Measurements from ENCODE around the gene PHYKPL.
"Not testable (repeated sequence)": the region's sequence is repeated elsewhere in the genome, so short reads cannot be mapped to it uniquely, and the experiment has no call there.

Gene PHYKPL

DNA sequence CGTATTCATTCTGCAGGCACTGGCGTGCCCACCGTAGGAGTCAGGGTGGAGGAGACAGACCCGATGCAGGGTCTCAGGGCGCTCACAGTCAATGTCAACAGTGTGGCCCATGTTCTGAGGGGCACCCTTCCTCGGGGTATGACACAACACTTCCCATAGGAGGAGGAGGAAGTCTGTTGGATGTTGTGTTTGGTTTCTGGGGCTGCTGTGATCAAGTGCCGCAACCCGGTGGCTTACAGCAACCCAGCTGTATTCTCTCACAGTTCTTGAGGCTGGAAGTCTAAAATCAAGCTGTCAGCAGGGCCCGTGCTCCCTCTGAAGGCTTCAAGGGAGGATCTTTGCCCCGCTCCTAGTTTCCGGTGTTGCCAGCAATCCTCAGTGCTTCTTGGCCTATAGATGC, 33.9 kb downstream of the PHYKPL start:
- DNase-seq (ENCODE audit: extremely low spot score, insufficient read length, low read depth): no peak
- no peak for FAIRE-seq

DNA sequence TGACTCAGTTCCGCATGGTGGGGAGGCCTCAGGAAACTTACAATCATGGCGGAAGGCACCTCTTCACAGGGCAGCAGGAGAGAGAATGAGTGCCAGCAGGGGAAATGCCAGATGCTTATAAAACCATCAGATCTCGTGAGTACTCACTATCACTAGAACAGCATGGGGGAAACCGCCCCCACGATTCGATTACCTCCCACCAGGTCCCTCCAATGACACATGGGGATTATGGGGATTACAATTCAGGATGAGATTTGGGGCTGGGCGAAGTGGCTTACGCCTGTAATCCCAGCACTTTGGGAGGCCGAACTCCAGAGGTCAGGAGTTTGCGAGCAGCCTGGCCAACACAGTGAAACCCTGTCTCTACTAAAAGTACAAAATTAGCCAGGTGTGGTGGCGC, 34.5 kb downstream of the PHYKPL start:
- not testable (repeated sequence) for FAIRE-seq; DNase-seq (ENCODE audit: extremely low spot score, insufficient read length, low read depth)

DNA sequence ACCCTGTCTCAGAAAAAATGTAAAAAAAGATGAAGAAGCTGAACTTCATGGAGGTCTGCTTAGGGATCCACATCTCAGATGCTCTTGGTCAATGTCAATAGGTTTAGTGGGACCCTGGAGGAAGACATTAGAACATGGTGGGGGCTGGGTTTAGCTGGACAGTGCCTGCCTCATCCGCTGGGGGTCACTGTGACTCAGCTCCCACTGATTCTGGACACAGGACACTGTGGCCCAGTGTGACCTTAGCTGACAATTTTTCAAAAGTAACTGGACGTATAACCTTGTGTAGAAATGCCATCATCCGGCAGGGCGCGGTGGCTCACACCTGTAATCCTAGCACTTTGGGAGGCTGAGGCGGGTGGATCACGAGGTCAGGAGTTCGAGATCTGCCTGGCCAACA, 35.6 kb downstream of the PHYKPL start:
- no peak for FAIRE-seq
- no peak for DNase-seq (ENCODE audit: extremely low spot score, insufficient read length, low read depth)

DNA sequence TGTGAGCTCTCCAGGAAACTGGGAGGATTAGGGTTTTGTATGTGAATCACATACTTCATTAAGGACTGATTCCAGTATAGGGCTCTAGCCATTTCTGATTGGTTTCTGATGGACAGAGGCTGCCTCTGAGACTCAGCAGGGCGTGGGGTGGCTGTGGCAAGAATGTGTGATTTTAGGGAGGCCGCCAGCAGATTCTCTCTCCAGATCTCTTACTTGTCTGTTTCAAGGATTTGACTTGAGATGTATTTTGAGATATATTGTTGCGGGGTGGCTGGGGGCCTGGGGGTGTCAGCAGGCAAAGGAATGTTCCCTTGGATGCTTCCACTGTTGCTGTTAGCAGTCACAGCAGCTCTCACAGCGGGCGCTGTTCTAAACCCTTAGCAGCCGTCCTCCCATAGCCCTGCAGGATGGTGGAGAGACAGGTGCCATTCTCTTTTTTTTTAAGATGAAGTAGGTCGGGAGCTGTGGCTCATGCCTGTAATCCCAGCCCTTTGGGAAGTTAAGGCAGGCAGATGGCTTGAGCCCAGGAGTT, 36.3 kb downstream of the PHYKPL start:
- no peak for FAIRE-seq
- no peak for DNase-seq (ENCODE audit: extremely low spot score, insufficient read length, low read depth)

DNA sequence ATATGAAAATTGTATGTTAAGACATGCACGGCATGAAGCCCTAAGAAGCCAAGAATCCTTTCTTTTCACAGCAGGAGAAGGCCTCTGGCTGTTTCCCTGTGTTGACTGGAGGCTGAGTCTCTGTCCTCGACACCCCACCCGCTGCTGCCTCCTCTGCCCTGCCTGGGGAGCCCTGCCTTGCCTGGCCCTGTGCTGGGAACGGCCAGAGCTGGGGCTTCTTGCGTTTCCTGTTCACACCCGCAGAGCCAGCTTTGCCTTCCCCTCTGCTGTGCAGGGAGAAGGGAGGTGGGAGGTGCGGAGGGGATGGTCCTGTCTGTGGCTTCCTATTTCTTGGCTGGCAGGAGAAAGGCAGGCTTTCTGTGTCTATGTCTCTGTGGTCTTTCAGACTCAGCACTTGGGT, 38.6 kb downstream of the PHYKPL start:
- no peak for DNase-seq (ENCODE audit: extremely low spot score, insufficient read length, low read depth)
- no peak for FAIRE-seq

DNA sequence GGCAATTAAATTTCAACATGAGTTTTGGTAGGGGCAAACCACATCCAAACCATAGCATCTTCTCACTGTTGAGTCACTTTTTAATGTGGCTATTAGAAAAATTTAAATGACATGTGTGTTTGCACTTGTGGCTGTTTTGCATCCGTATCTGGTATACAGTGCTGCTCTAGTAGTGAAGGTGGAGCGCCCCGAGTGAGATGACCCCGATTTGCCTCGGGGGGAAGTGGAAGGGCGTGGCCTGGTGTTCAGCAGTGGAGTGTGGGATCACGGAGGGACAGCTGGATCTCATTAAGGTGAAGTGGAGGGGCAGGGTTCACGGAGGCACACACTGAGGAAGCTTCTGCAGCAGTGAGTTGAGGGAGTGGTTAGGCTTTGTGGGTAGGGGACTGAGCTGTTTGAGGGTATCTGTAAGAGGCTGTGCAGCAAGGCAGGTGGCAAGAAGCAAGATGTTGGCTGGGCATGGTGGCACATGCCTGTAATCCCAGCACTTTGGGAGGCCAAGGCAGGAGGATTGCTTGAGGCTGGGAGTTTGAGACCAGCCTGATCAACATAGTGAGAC, 39.3 kb downstream of the PHYKPL start:
- FAIRE-seq (no peak), DNase-seq (ENCODE audit: extremely low spot score, insufficient read length, low read depth) (no peak)

DNA sequence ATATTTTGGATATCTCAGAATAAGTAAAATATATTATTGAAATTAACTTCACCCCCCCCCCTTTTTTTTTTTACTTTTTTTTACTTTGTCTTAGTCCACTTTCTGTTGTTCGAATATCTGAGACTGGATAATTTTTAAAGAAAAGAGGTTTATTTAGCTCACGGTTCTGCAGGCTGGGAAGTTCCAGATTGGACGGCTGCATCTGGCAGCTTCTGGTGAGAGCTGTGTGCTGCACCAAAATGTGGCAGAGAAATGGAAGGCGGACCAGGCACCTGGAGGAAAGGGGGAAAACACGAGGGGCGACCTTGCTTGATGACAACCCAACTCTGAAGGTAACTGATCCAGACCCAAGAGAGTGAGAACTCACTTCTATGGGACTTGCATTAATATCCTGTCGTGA, 39.8 kb downstream of the PHYKPL start:
- no peak for FAIRE-seq
- DNase-seq (ENCODE audit: extremely low spot score, insufficient read length, low read depth): no peak

DNA sequence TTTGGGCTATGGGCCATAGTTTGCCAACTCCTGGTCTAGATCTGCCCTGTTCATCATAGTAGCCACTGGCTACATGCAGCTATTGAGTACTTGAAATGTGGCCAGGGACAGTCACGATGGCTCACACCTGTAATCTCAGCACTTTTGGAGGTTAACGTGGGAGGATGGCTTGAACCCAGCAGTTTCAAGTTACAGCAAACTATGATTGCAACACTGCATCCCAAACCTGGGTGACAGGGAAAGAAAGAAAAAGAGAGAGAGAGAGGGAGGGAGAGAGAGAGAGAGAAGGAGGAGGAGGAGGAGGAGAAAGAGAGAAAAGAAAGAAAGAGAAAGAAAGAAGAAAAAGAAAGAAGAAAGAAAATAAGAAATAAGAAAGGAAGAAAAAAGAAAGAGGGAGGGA, 40.4 kb downstream of the PHYKPL start:
- no peak for DNase-seq (ENCODE audit: extremely low spot score, insufficient read length, low read depth)

DNA sequence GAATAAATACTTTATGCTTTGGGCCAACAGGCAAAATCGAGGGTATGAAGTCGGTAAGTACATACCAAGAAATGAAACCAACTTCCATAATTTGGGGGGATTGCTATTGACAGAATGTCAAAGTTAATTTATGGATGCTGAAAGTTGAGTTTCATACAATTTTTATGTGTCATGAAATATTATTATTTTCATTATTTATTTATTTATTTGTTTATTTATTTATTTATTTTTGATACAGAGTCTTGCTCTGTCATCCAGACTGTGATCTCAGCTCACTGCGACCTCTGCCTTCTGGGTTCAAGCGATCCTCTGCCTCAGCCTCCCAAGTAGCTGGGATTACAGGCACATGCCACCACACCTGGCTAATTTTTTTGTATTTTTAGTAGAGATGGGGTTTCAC, 40.9 kb downstream of the PHYKPL start:
- FAIRE-seq (no peak), DNase-seq (ENCODE audit: extremely low spot score, insufficient read length, low read depth) (no peak)

More for the DNA sequence above, 40.4 kb downstream of the PHYKPL start:
- no peak for FAIRE-seq

DNA sequence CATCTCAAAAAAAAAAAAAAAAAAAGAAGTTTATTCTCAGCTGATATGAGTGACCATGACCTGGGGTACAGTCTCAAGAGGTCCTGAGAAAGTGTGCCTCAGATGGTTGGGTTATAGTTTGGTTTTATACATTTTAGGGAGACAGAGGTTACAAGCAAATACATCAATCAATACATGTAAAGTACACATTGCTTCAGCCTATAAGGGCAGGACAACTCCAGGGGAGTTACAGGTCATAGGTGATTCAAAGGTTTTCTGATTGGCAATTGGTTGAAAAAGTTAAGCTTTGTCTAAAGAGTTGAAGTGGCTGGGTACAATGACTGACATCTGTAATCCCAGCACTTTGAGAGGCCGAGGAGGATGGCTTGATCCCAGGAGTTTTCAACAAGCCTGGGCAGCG, 43.2 kb downstream of the PHYKPL start:
- FAIRE-seq (no peak), DNase-seq (ENCODE audit: extremely low spot score, insufficient read length, low read depth) (no peak)

DNA sequence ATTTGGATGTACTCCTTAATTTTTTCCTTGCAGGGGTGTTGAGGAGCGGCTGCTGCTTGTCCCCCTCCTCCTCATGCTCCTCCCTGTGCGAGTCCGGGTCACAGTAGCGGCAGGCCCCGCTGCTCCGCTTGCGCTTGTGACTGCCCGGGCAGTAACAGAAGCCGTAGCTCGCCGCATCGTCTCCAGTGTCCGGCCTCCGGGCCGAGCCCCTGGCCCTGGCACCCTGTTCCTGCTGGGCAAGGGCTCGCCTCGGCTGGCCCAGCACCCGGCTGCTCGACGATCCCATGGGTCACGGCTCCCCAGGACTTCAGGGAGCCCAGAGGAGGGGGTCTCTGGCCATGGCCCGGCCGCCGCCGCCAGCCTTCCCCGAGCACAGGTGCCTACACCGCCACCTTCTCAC, 45.6 kb downstream of the PHYKPL start, which contains the start of gene GMCL2:
Gene GMCL2 (minus strand): TSS at position 358 of the 400 bp plus-strand sequence. CDS start 72 bp downstream, at position 286.
- FAIRE-seq: no peak
- no peak for DNase-seq (ENCODE audit: extremely low spot score, insufficient read length, low read depth)

DNA sequence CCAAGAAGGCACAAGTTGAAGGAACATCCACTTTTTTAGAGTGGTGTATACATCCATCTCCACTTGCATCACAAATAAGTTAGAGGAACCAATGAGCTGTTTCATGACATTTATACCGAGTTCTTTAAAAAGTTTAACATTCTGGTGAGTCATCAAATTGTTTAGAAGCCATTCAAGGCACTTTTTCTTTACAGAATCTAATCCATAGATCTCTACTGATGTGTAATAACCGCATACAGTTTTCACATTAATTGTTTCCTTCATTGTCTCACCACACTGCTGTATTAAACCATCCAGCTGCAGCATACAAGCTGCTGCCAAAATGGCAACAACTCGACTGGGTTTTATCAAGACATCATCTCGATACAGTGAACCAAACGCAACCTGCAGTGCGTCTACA, 46.2 kb downstream of the PHYKPL start:
- FAIRE-seq: no peak

DNA sequence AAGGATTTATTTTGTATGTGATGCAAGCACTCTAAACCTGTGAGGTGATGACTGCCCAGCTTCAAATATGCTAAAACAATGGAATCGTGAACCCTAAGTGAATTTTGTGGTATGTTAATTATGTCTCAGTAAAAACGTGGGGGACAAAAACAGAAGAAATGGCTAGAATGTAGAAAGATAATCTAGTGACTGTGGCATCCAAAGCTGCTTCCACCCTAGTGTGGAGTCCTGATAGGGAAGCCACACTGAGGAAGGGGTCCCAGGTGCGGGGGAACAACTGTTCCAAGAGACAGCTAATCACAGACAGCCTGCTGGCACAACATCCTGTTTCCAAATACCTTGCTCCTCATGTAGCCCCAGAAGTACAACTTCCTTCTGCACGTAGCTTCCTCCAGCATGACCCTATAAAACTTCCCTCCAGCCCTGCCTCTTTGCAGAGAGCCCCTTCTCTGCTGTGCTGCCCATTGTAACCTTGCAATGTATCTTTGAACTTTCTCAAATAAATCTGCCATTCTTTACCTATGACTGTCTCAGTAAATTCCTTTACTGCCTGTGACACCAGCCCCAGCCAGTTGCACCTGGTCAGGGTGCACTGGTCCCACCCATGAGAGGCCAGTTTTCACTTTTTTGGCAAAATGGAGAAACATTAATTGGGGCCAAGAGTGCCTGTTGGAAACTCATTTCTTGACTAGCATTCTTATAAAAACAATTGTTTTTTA, 50.3 kb downstream of the PHYKPL start:
- DNase-seq (ENCODE audit: extremely low spot score, insufficient read length, low read depth): no peak
- no peak for FAIRE-seq

More for the DNA sequence above, 46.2 kb downstream of the PHYKPL start:
- no peak for DNase-seq (ENCODE audit: extremely low spot score, insufficient read length, low read depth)

DNA sequence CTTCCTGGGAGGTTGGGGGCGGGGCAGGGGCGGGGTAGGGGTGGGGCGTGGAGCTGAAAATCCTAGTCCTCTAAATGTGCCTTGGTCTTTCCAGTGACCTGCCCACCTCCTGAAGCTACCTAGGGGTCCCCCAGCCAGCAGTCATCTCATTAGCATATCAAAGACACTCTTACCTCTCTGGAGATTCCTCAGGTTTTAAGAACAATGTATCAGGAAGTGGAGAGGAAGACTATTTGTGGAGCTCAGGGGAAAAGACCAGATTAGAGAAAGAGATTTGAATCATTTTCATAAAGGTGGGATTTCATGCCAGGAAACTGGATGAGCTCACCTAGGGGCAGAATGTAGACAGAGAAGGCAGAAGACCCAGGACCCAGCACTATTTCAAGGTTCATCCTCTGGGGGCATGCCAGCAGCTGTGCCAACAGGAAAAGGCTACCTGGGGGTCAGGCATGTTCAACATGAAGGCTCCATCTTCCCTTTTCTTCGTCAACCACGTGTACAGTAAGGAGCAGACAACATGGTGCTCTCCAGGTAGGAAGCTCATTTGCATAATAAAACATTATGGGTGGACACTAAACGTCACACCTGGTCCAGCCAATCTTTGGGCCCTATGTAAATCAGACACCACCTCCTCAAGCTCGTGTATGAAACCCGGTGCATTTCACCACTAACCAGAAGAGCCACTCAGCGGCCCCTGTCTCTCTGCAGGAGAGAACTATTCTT, 52.3 kb downstream of the PHYKPL start:
- no peak for FAIRE-seq
- no peak for DNase-seq (ENCODE audit: extremely low spot score, insufficient read length, low read depth)

DNA sequence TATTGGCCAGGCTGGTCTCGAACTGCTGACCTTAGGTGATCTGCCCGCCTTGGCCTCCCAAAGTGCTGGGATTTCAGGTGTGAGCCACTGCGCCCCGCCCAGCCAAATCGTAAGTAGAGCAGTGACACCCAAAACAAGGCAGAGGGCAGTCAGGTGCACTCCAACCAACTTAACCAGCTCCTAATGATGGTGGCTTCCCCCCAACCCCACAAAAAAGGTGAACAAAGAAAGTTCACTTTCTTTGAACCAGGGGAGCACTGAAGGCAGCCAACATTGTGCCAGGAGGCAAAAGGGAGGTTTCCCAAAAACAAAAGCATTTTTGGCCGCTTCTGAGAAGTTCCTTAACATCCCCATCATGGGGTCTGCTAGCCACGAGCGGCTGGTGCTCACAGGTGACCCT, 55.0 kb downstream of the PHYKPL start:
- FAIRE-seq (no peak), DNase-seq (ENCODE audit: extremely low spot score, insufficient read length, low read depth) (no peak)

DNA sequence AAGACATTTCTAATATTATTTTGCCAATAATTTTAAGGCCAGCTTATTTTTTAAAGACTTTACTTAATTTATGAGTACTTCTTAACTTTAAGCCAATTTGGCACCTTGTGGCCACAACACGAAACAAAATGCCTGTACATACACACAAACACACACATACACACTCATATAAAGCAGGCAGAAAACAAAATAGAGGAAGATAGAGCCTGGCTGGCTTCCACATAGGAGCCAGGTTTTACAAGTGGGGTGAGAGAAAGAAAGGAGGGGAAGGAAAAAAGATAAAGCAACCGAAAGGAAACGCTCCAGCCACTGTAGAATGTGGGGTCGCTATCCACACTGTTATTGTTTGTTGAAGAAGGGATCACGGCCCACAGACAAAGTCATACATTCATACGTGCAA, 55.8 kb downstream of the PHYKPL start:
- FAIRE-seq (no peak), DNase-seq (ENCODE audit: extremely low spot score, insufficient read length, low read depth) (no peak)

DNA sequence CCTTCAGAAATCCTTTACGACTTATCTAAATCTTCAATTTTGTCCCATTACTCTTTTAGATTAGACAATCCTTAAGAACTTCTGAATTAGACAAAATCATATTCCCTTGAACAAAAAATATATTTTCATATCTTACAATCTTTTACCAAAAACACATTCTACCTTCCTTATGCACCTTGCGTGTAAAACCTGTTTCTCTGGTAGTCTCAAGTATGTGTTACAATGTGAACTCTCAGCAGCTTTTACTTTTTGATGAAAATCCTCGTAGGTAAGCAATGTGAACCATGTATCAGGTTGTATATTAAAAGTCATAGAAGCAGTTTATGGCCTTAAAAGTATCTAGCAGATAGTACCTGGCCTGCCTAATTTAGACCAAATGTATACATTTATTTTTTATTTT, 58.1 kb downstream of the PHYKPL start:
- FAIRE-seq: no peak

DNA sequence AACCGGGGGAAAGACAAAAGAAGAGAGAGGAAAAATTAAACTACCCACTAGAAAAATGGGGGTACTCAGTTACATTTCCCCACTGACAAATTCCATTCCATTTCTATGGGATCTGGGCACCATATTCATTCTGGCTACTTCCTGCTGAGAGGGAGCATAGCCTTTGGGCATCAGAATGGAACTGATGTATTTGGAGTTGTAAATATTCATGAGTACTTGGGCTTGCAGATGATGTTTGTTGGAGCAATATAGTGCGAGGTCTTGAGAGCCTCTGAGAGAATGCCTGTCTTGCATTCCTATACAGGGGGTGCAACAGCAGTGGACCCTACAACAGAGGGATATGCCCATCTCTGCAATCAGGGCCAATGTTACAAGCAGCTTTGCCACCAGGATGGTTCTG, 62.1 kb downstream of the PHYKPL start:
- no peak for FAIRE-seq
- DNase-seq (ENCODE audit: extremely low spot score, insufficient read length, low read depth): no peak

More for the DNA sequence above, 58.1 kb downstream of the PHYKPL start:
- no peak for DNase-seq (ENCODE audit: extremely low spot score, insufficient read length, low read depth)

DNA sequence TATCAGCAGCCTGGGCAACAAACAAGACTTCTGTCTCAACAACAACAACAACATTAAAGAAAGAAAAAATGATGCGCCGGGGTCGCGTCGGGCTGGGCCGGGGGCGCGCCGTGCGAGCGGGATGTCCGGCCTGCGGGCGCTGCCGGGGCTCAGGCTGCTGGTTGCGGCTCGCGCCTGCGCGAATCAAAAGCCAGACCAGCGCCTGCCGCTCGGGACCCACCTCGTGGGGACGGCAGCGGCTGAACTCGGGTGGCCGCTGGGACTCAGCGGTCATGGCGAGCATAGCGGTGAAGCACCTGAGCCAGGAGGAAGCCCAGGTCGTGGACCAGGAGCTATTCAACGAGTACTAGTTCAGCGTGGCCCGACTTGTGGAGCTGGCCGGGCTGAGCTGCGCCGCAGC, 67.0 kb downstream of the PHYKPL start:
- DNase-seq (ENCODE audit: extremely low spot score, insufficient read length, low read depth) (no peak), FAIRE-seq (no peak)

DNA sequence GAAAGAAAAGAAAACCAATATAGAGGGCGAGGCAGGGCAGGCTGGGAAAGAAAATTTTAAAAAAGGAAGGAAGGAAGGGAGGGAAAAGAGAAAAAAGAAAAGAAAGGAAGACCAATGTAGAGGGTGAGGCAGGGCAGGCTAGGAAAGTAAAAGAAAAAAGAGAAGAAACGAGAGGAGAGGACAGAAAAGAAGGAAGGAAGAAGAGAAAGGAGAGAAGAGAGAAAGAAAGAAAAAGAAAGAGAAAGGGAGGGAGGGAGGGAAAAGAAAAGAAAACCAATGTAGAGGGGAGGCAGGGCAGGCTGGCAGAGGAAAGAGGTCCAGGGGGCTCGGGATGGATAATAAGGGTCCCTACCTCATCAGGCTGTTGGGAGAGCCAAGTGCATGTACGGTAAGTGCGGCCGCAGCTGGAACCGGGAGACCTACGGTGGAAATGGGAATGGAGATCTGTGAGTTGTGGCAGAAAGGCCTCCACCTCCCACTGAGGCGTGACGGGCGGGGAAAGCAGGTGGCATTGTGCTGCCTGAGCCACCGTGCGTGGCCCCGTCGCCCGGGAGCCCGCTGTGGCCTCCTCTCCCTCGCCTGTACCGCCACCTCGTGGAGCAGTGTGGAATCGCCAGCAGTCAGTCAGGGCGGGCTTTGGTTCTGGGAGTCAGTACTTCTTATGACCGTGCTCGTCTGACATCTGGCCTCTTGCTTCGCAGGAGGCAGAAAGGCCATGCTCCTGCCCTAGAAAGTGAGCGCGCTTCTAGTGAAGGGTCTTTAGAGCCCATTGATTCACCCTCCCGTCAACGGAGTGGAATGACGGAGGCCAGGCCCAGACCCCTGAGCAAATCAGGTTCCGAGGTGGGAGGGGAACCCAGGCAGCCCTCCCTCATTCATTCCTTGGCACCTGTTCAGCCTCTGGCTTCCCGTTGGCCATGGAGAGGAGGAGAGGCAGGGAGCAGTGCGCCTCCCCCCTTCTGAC, 68.5 kb downstream of the PHYKPL start:
- FAIRE-seq: peak; percentile 93
- DNase-seq (ENCODE audit: extremely low spot score, insufficient read length, low read depth): peak; percentile 84

All from GM18507 (cell line).